DOHH2 (cell line): ENCODE results near the gene PDE11A.

Experiments used
- H3F3A ChIP-seq: fragments of 200-600 bp; sonication (generic), shearing (Covaris generic); 2 replicates; pipeline ENCODE4 v1.6.0; 2016; ENCODE audit warnings: antibody characterized with exemption, mild to moderate bottlenecking; ENCODE audit not compliant: control insufficient read depth, insufficient read depth
- H3K27ac ChIP-seq: fragments of 200-600 bp; sonication (generic); 2 replicates; pipeline ENCODE4 v1.5.1; 2014; ENCODE audit warnings: low read depth, mild to moderate bottlenecking, low read length, moderate library complexity
- H3K27me3 ChIP-seq: fragments of 200-600 bp; sonication (generic); 2 replicates; pipeline ENCODE4 v1.6.1; 2014; ENCODE audit warnings: mild to moderate bottlenecking, low read length, mixed read lengths; ENCODE audit not compliant: control insufficient read depth
- H3K36me3 ChIP-seq: fragments of 200-600 bp; sonication (generic); 2 replicates; pipeline ENCODE4 v1.6.1; 2014; ENCODE audit warnings: mild to moderate bottlenecking, low read length, moderate library complexity, mixed read lengths; ENCODE audit not compliant: control insufficient read depth
- H3K4me1 ChIP-seq: fragments of 200-600 bp; sonication (generic); 2 replicates; pipeline ENCODE4 v1.6.1; 2014; ENCODE audit warnings: mild to moderate bottlenecking, low read length, mixed read lengths; ENCODE audit not compliant: control insufficient read depth
- H3K4me2 ChIP-seq: fragments of 200-600 bp; sonication (generic); 2 replicates; pipeline ENCODE4 v1.6.0; 2014; ENCODE audit warnings: mild to moderate bottlenecking, low read length, moderate library complexity
- H3K4me3 ChIP-seq: fragments of 200-600 bp; sonication (generic); 2 replicates; pipeline ENCODE4 v1.5.1; 2014; ENCODE audit warnings: mild to moderate bottlenecking, low read length, mixed read lengths
- H3K79me2 ChIP-seq: fragments of 200-600 bp; sonication (generic); 2 replicates; pipeline ENCODE4 v1.6.1; 2014; ENCODE audit warnings: mild to moderate bottlenecking, low read length, mixed read lengths; ENCODE audit not compliant: control insufficient read depth
- H3K9me2 ChIP-seq: fragments of 200-600 bp; sonication (generic); replicated peaks from 2 replicates; pipeline ENCODE4 v1.6.1; 2014; ENCODE audit warnings: mild to moderate bottlenecking, low read length, mixed read lengths; ENCODE audit not compliant: control insufficient read depth
- H3K9me3 ChIP-seq: fragments of 200-600 bp; sonication (generic); 2 replicates; pipeline ENCODE4 v1.6.1; 2014; ENCODE audit warnings: antibody characterized with exemption, low read length, mixed read lengths; ENCODE audit not compliant: control insufficient read depth, insufficient read depth
- H4K20me1 ChIP-seq: fragments of 200-600 bp; sonication (generic); 2 replicates; pipeline ENCODE4 v1.6.0; 2014; ENCODE audit warnings: low read depth, mild to moderate bottlenecking, antibody characterized with exemption, low read length, moderate library complexity; ENCODE audit not compliant: control insufficient read depth, insufficient read depth
- CTCF ChIP-seq: fragments of 200-600 bp; sonication (generic); IDR thresholded peaks from one replicate; pipeline ENCODE4 v1.5.1; 2014; ENCODE audit warnings: antibody characterized with exemption, mild to moderate bottlenecking, low read depth, low read length; ENCODE audit not compliant: poor library complexity, severe bottlenecking
- EZH2phosphoT487 ChIP-seq: fragments of 200-600 bp; sonication (generic); IDR thresholded peaks from 2 replicates; pipeline ENCODE4 v1.6.1; 2017; ENCODE audit warnings: borderline replicate concordance, mild to moderate bottlenecking, antibody characterized with exemption, low read length, moderate library complexity, mixed read lengths

PDE11A gene

GRCh38 chr2:177747384-177747783, 325.2 kb downstream of the PDE11A start:
- H3K79me2 ChIP-seq: no peaks in the 10 kb centered on the region
- no peak overlapping the region for H3K4me2 ChIP-seq
- no peaks in the 10 kb centered on the region for H3F3A ChIP-seq
- H3K4me3 ChIP-seq: no peak overlapping the region
- H3K9me3 ChIP-seq: no peaks in the 10 kb centered on the region
- H3K36me3 ChIP-seq: no peaks in the 10 kb centered on the region
- H3K27me3 ChIP-seq: peaks cover 9% of the 10 kb centered on the region
- H3K27ac ChIP-seq: no peak overlapping the region
- no peaks in the 10 kb centered on the region for H3K9me2 ChIP-seq
- no peaks in the 10 kb centered on the region for H3K4me1 ChIP-seq
- no peaks in the 10 kb centered on the region for H4K20me1 ChIP-seq
- TF ChIP-seq CTCF (no peak), EZH2phosphoT487 (no peak)

GRCh38 chr2:177746358-177746757, 326.2 kb downstream of the PDE11A start:
- Histone ChIP-seq H3K9me3 (no peaks in the 10 kb centered on the region), H4K20me1 (no peaks in the 10 kb centered on the region), H3K4me3 (no peak overlapping the region), H3K4me2 (no peak overlapping the region), H3K27me3 (peaks cover 9% of the 10 kb centered on the region), H3F3A (no peaks in the 10 kb centered on the region), H3K27ac (no peak overlapping the region), H3K9me2 (no peaks in the 10 kb centered on the region), H3K36me3 (no peaks in the 10 kb centered on the region), H3K4me1 (no peaks in the 10 kb centered on the region), H3K79me2 (no peaks in the 10 kb centered on the region)
- TF ChIP-seq EZH2phosphoT487 (no peak), CTCF (no peak)

- Histone ChIP-seq H3K79me2 (no peaks in the 10 kb centered on the region), H3K4me1 (no peaks in the 10 kb centered on the region), H3K9me3 (no peaks in the 10 kb centered on the region), H4K20me1 (no peaks in the 10 kb centered on the region), H3K9me2 (no peaks in the 10 kb centered on the region), H3K4me2 (no peak overlapping the region), H3K36me3 (no peaks in the 10 kb centered on the region), H3K4me3 (no peak overlapping the region), H3F3A (no peaks in the 10 kb centered on the region), H3K27me3 (peaks cover 9% of the 10 kb centered on the region), H3K27ac (no peak overlapping the region)
- TF ChIP-seq CTCF: no peak
- no peak for TF ChIP-seq EZH2phosphoT487
Observed at GRCh38 chr2:177745531-177745930, 327.0 kb downstream of the PDE11A start.

- no peak overlapping the region for H3K4me3 ChIP-seq
- no peaks in the 10 kb centered on the region for H3F3A ChIP-seq
- no peaks in the 10 kb centered on the region for H3K4me1 ChIP-seq
- peaks cover 9% of the 10 kb centered on the region for H3K27me3 ChIP-seq
- H3K9me3 ChIP-seq: no peaks in the 10 kb centered on the region
- no peaks in the 10 kb centered on the region for H4K20me1 ChIP-seq
- no peak overlapping the region for H3K27ac ChIP-seq
- no peaks in the 10 kb centered on the region for H3K9me2 ChIP-seq
- H3K4me2 ChIP-seq: no peak overlapping the region
- TF ChIP-seq EZH2phosphoT487: no peak
- TF ChIP-seq CTCF: no peak
- H3K79me2 ChIP-seq: no peaks in the 10 kb centered on the region
- H3K36me3 ChIP-seq: no peaks in the 10 kb centered on the region
Observed at GRCh38 chr2:177742851-177743250, 329.7 kb downstream of the PDE11A start.
